ENCODE data around the gene SERINC3. TPM values are rescaled to one million over a fixed set of nuclear protein-coding genes. Genes with fewer than 3 reads are reported as not detected.
A peak's percentile ranks its signal among the peaks of the same experiment; 100 is the strongest.

SERINC3 gene
- total RNA-seq, 1 donor from 2014 or later: 50.4 TPM

GRCh38 chr20:44467289-44467883 lies 54.5 kb downstream of the SERINC3 start:
- peak; percentile 93 for DNase-seq (ENCODE audit: low spot score)
- peak; percentile 64 for ATAC-seq

GRCh38 chr20:44465001-44465560 lies 56.8 kb downstream of the SERINC3 start:
- ATAC-seq (peak; percentile 39), DNase-seq (ENCODE audit: low spot score) (peak; percentile 92)

- ATAC-seq: no peak
Measured at GRCh38 chr20:44464514-44464913, 57.4 kb downstream of the SERINC3 start.

GRCh38 chr20:44463466-44463865 lies 58.4 kb downstream of the SERINC3 start:
- DNase-seq (ENCODE audit: low spot score) (no peak), ATAC-seq (no peak)

More at GRCh38 chr20:44464514-44464913, 57.4 kb downstream of the SERINC3 start:
- no peak for DNase-seq (ENCODE audit: low spot score)

DNA sequence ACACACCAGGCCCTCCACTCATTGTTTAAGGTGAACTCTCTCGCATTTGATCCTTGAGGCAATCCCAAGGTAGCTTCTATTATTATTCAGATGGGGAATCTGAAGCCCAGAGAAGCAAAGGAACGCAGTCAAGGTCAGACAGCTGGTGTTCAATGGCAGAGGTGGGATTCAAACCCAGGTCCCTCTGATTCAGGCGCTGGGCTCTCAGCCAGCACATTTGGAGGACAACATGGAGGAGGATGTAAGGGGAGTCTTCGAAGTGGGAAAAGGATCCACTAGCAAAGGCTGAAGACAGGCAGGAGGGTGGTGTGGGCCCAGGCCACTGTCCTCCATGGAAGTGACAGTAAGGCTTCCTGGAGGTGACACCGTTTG lies 60.1 kb downstream of the SERINC3 start:
- DNase-seq (ENCODE audit: low spot score) (no peak), ATAC-seq (no peak)

GRCh38 chr20:44461142-44461802 lies 60.6 kb downstream of the SERINC3 start:
- DNase-seq (ENCODE audit: low spot score) (peak; percentile 84), ATAC-seq (peak; percentile 63)

- ATAC-seq: peak; percentile 72
- no peak for DNase-seq (ENCODE audit: low spot score)
Measured at GRCh38 chr20:44460795-44461141, 61.1 kb downstream of the SERINC3 start.

- no peak for DNase-seq (ENCODE audit: low spot score)
- no peak for ATAC-seq
Measured at GRCh38 chr20:44459271-44459670, 62.6 kb downstream of the SERINC3 start.

GRCh38 chr20:44457016-44457415 lies 64.9 kb downstream of the SERINC3 start:
- no peak for ATAC-seq
- no peak for DNase-seq (ENCODE audit: low spot score)

- ATAC-seq (no peak), DNase-seq (ENCODE audit: low spot score) (no peak)
Measured at GRCh38 chr20:44456611-44457010, 65.3 kb downstream of the SERINC3 start.

DNA sequence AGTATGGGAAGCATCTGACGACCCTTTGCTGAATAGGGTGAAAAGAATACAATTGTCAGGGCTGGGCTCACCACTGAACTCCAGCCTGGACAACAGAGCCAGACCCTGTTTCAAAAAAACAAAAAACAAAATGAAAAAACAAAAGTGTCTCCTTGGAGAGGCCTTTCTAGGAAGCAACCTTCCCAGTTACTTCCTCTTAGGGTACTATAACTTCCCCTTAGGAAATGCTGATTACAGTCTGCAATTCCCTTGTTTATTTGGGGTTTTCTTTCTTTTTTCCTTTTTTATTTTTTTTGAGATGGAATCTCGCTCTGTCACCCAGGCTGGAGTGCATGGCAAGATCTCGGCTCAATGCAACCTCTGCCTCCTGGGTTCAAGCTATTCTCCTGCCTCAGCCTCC lies 66.7 kb downstream of the SERINC3 start:
- DNase-seq (ENCODE audit: low spot score): no peak

DNA sequence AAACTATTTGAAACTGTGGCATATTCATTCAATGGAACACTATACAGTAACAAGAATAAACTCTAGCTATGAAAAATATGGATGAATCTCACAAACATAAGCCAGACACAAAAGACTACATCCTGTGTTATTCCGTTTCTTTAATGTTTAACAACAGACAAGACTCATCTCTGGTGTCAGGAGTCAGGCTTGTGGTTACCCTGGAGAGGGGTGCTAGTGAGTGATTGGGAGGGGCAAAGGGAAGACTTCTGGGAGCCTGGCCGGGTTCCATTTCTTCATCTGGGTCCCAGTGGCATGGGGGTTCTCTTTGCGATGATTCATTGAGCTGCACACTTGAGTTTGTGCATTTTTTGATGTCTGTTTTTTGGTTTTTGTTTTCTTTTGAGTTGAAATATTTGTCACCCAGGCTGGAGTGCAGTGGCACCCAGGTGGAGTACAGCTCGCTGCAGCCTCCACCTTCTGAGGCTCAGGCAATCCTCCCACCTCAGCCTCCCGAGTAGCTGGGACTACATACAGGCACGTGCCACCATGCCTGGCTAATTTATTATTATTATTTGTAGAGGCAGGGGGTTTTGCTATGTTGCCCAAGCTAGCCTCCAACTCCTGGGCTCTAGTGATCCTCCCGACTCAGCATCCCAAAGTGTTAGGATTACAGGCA lies 67.4 kb downstream of the SERINC3 start:
- no peak for ATAC-seq
- DNase-seq (ENCODE audit: low spot score): no peak

More for the DNA sequence above, 66.7 kb downstream of the SERINC3 start:
- ATAC-seq: no peak

DNA sequence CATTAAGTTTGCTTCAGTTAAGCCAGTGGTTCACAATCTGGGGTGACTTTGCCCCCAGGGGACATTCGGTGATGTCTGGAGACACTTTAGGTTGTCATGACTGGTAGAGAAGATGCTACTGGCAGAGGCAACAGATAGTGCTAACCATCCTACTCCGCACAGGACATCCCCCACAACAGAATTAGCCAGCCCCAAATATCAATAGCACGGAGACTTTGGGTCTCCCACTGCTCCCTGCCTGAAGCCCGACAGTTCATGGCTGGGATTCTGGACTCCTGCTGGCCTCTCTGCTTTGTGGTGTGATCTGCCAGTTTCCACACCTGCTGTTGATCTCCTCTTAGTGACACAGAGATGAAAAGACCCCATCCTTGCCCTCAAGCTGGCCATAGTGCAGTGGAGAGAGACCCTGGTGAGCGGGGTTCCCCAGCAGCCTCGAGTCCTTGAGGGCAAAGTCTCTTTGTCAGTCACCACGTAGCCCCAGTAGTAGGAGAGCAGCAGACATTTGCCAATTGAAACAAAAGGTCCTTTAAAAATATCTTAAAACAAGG lies 70.9 kb downstream of the SERINC3 start:
- ATAC-seq: no peak

GRCh38 chr20:44450281-44450889 lies 71.5 kb downstream of the SERINC3 start:
- DNase-seq (ENCODE audit: low spot score) (peak; percentile 78), ATAC-seq (peak; percentile 54)

More for the DNA sequence above, 70.9 kb downstream of the SERINC3 start:
- DNase-seq (ENCODE audit: low spot score): no peak

DNA sequence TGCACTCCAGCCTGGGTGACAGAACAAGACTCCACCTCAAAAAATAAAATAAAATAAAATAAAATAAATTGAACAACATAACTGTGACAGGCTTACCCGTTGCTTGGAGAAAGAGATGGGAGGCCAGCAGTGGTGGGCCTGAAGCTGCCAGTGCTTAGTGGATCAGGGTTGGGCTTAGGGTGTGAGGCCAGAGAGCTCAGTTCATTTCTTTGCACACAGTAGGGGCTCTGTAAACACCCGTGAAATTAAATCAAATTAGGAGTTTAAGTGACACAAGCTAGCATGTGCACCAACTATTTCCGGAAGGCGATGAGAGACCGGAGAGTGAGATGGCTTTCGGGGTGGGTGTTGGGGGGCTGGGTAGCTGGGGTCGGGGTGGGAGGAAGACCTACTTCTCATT lies 72.0 kb downstream of the SERINC3 start:
- DNase-seq (ENCODE audit: low spot score): no peak
- peak; percentile 37 for ATAC-seq

- ATAC-seq (peak; percentile 60), DNase-seq (ENCODE audit: low spot score) (peak; percentile 84)
Measured at GRCh38 chr20:44448753-44449546, 72.9 kb downstream of the SERINC3 start.

DNA sequence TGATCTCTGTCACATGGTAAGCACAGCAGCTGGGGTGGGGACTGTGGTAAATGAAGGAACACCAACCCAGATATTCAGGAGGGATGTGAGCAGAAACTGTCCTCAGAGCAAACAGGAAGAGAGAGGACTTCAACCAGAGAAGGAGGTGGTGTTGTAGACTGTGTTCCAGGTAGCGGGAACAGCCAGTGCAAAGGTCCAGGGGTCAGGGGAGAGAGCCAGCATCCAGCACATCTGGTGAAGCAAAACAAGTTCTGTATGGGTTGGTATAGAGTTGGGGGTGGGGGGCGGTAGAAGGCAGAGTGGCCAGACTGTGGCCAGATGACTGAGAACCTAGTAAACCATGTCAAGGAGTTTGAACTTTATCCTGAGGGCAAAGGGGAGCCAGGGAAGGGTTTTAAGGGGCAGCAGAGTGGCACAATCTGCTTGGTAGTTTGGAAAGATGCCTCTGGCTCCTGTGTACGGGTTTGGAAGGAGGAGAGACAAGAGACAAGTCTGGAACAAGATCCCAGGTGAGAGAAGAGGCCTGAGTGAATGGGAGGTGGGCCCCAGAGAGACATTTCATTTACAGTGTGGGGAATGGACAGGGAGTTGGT lies 73.9 kb downstream of the SERINC3 start:
- DNase-seq (ENCODE audit: low spot score): peak; percentile 94
- peak; percentile 64 for ATAC-seq
